TTC549 (cell line): ENCODE results near the gene LMF2.
"Not testable (repeated sequence)": the region's sequence is repeated elsewhere in the genome, so short reads cannot be mapped to it uniquely, and the experiment has no call there.

Source experiments
- FAIRE-seq: peaks from 2 replicates; lab custom pipeline; 2012; peaks lifted over from hg19 to GRCh38; lab: Jason Lieb, UNC

The LMF2 gene

GRCh38 chr22:50507421-50507990 is at the start of gene LMF2:
Gene LMF2 (minus strand): TSS chr22:50507702. CDS start chr22:50507675, 27 bp downstream.
- FAIRE-seq = no peak

- no peak for FAIRE-seq
Measured at GRCh38 chr22:50556703-50557102, 49.2 kb upstream of the LMF2 start.

GRCh38 chr22:50553310-50553709 is 45.8 kb upstream of the LMF2 start:
- no peak for FAIRE-seq

GRCh38 chr22:50551160-50551752 is 43.8 kb upstream of the LMF2 start:
- FAIRE-seq = no peak

GRCh38 chr22:50550395-50550794 is 42.9 kb upstream of the LMF2 start:
- no peak for FAIRE-seq

- no peak for FAIRE-seq
Measured at GRCh38 chr22:50548921-50549790, 41.7 kb upstream of the LMF2 start.

GRCh38 chr22:50548040-50548920 is 40.8 kb upstream of the LMF2 start:
- no peak for FAIRE-seq

- FAIRE-seq = no peak
Measured at GRCh38 chr22:50547263-50547985, 39.9 kb upstream of the LMF2 start.

GRCh38 chr22:50546326-50547262 is 39.1 kb upstream of the LMF2 start:
- FAIRE-seq = no peak

GRCh38 chr22:50545522-50546325 is 38.2 kb upstream of the LMF2 start, which contains the start of gene KLHDC7B:
Gene KLHDC7B (plus strand): TSS chr22:50545899. CDS start chr22:50546244, 345 bp downstream.
- no peak for FAIRE-seq

- FAIRE-seq = no peak
Measured at GRCh38 chr22:50544746-50545253, 37.3 kb upstream of the LMF2 start.

- no peak for FAIRE-seq
Measured at GRCh38 chr22:50544078-50544745, 36.7 kb upstream of the LMF2 start.

- no peak for FAIRE-seq
Measured at GRCh38 chr22:50542416-50542927, 35.0 kb upstream of the LMF2 start.

GRCh38 chr22:50541667-50542026 is 34.1 kb upstream of the LMF2 start:
- not testable (repeated sequence) for FAIRE-seq

- FAIRE-seq = no peak
Measured at GRCh38 chr22:50540381-50540780, 32.9 kb upstream of the LMF2 start.

GRCh38 chr22:50537765-50538164 is 30.3 kb upstream of the LMF2 start:
- FAIRE-seq = no peak

- no peak for FAIRE-seq
Measured at GRCh38 chr22:50536226-50536625, 28.7 kb upstream of the LMF2 start.

GRCh38 chr22:50535113-50535512 is 27.6 kb upstream of the LMF2 start:
- no peak for FAIRE-seq
